Measurements from ENCODE around the gene ZFAND3. TPM values are rescaled to one million over a fixed set of nuclear protein-coding genes. Genes with fewer than 3 reads are reported as not detected.

Gene ZFAND3
- total and polyA plus RNA-seq, 2 experiments from 2014 or later, result 16.9 to 28.2 TPM

DNA sequence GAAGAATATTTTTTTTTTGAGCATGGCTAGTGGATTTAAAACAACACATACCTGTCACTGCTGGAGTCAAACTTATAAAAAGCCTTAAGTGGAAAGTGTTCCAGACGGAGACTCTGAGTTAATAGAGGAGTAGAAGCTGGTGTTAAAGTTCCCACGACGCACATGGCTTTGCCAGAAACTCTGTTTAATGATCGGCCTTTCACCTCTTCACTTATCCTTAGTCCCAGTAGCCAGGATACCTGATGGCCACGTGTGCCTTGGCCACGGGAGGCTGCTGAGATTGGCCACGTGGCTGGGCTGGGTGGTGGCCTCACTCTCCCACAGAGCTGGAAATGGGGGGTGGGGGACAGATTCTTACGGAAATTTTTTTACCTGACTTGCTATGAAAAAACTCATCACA, 333.1 kb downstream of the ZFAND3 start:
- ATAC-seq, result no peak
- Histone ChIP-seq H3K4me3 (no peak overlapping the region), H3K79me2 (replicated peaks; ENCODE audit: insufficient read depth) (peaks cover 9% of the 10 kb centered on the region; the same call in 1 of the 2 replicates), H2AFZ (no peak overlapping the region), H4K20me1 (replicated peaks; ENCODE audit: insufficient read depth) (no peaks in the 10 kb centered on the region), H3K27ac (ENCODE audit: low read depth) (no peak overlapping the region), H3F3A (replicated peaks; ENCODE audit: low read depth) (no peaks in the 10 kb centered on the region), H3K4me1 (ENCODE audit: insufficient read depth) (no peaks in the 10 kb centered on the region; the same call in 1 of the 2 replicates), H3K36me3 (ENCODE audit: insufficient read depth) (no peaks in the 10 kb centered on the region), H3K4me2 (no peak overlapping the region), H3K27me3 (ENCODE audit: insufficient read depth) (no peaks in the 10 kb centered on the region), H3K9me2 (ENCODE audit: insufficient read depth) (no peaks in the 10 kb centered on the region)
- TF ChIP-seq EZH2phosphoT487 (IDR thresholded peaks at IDR 0.05; ENCODE audit: unreplicated experiment), result no peak
- TF ChIP-seq EZH2 (IDR thresholded peaks at IDR 0.05; ENCODE audit: low read depth, unreplicated experiment), result no peak
- TF ChIP-seq, protein P1, sequence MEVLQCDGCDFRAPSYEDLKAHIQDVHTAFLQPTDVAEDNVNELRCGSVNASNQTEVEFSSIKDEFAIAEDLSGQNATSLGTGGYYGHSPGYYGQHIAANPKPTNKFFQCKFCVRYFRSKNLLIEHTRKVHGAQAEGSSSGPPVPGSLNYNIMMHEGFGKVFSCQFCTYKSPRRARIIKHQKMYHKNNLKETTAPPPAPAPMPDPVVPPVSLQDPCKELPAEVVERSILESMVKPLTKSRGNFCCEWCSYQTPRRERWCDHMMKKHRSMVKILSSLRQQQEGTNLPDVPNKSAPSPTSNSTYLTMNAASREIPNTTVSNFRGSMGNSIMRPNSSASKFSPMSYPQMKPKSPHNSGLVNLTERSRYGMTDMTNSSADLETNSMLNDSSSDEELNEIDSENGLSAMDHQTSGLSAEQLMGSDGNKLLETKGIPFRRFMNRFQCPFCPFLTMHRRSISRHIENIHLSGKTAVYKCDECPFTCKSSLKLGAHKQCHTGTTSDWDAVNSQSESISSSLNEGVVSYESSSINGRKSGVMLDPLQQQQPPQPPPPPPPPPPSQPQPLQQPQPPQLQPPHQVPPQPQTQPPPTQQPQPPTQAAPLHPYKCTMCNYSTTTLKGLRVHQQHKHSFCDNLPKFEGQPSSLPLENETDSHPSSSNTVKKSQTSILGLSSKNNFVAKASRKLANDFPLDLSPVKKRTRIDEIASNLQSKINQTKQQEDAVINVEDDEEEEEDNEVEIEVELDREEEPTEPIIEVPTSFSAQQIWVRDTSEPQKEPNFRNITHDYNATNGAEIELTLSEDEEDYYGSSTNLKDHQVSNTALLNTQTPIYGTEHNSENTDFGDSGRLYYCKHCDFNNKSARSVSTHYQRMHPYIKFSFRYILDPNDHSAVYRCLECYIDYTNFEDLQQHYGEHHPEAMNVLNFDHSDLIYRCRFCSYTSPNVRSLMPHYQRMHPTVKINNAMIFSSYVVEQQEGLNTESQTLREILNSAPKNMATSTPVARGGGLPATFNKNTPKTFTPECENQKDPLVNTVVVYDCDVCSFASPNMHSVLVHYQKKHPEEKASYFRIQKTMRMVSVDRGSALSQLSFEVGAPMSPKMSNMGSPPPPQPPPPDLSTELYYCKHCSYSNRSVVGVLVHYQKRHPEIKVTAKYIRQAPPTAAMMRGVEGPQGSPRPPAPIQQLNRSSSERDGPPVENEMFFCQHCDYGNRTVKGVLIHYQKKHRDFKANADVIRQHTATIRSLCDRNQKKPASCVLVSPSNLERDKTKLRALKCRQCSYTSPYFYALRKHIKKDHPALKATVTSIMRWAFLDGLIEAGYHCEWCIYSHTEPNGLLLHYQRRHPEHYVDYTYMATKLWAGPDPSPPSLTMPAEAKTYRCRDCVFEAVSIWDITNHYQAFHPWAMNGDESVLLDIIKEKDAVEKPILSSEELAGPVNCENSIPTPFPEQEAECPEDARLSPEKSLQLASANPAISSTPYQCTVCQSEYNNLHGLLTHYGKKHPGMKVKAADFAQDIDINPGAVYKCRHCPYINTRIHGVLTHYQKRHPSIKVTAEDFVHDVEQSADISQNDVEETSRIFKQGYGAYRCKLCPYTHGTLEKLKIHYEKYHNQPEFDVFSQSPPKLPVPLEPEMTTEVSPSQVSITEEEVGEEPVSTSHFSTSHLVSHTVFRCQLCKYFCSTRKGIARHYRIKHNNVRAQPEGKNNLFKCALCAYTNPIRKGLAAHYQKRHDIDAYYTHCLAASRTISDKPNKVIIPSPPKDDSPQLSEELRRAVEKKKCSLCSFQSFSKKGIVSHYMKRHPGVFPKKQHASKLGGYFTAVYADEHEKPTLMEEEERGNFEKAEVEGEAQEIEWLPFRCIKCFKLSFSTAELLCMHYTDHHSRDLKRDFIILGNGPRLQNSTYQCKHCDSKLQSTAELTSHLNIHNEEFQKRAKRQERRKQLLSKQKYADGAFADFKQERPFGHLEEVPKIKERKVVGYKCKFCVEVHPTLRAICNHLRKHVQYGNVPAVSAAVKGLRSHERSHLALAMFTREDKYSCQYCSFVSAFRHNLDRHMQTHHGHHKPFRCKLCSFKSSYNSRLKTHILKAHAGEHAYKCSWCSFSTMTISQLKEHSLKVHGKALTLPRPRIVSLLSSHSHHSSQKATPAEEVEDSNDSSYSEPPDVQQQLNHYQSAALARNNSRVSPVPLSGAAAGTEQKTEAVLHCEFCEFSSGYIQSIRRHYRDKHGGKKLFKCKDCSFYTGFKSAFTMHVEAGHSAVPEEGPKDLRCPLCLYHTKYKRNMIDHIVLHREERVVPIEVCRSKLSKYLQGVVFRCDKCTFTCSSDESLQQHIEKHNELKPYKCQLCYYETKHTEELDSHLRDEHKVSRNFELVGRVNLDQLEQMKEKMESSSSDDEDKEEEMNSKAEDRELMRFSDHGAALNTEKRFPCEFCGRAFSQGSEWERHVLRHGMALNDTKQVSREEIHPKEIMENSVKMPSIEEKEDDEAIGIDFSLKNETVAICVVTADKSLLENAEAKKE (CRISPR knock-in tag; IDR thresholded peaks at IDR 0.05), result no peak
- TF ChIP-seq JUNB (IDR thresholded peaks at IDR 0.05; ENCODE audit: unreplicated experiment), result no peak
- TF ChIP-seq, protein P2, sequence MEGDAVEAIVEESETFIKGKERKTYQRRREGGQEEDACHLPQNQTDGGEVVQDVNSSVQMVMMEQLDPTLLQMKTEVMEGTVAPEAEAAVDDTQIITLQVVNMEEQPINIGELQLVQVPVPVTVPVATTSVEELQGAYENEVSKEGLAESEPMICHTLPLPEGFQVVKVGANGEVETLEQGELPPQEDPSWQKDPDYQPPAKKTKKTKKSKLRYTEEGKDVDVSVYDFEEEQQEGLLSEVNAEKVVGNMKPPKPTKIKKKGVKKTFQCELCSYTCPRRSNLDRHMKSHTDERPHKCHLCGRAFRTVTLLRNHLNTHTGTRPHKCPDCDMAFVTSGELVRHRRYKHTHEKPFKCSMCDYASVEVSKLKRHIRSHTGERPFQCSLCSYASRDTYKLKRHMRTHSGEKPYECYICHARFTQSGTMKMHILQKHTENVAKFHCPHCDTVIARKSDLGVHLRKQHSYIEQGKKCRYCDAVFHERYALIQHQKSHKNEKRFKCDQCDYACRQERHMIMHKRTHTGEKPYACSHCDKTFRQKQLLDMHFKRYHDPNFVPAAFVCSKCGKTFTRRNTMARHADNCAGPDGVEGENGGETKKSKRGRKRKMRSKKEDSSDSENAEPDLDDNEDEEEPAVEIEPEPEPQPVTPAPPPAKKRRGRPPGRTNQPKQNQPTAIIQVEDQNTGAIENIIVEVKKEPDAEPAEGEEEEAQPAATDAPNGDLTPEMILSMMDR (conservative IDR thresholded peaks at IDR 0.05; ENCODE audit: low read depth in 2 of 2), result no peak
- no peak for TF ChIP-seq ZNF114 (CRISPR knock-in tag; IDR thresholded peaks at IDR 0.05)
- Mint-ChIP-seq H3K27ac (no peak overlapping the region), H3K4me3 (no peak overlapping the region), H3K36me3 (ENCODE audit: low read depth) (no peaks in the 10 kb centered on the region), H3K9me3 (no peaks in the 10 kb centered on the region), H3K4me1 (peaks cover 24% of the 10 kb centered on the region), H3K27me3 (ENCODE audit: insufficient read depth, low read depth, poor library complexity) (peaks cover 10% of the 10 kb centered on the region)
- DNase-seq (ENCODE audit: low spot score), result no peak

All from GM23338 (cell line).